ENCODE data around the gene PRLR. TPM values are rescaled to one million over a fixed set of nuclear protein-coding genes. Genes with fewer than 3 reads are reported as not detected.

Gene PRLR
- total RNA-seq, 1 experiment from 2014 or later: not detected

DNA sequence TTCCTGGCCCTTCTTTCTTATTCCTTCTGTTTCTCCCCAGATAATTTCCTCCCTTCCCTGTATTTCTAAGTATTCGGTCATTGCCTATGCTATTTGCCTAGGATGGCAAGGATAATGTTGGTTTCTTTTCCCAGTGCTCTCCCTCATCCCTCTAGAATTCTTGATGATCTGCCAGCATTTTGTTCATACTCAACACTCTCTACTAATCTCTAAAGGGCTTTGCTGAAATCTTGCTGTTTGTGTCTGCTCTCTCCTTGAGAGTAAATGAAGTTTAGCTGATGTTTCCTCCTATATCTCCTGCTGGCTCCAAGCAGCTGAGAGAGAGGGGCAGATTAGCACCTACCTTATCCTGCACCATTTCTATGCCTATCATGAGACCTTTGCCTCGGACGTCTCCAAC is 220.6 kb downstream of the PRLR start:
- Histone ChIP-seq H3K27ac (ENCODE audit: low read length) (no peak overlapping the region), H3K27me3 (ENCODE audit: low read length) (no peaks in the 10 kb centered on the region), H3K9me3 (ENCODE audit: low read length) (no peaks in the 10 kb centered on the region), H3K36me3 (ENCODE audit: insufficient read depth, low read length) (no peaks in the 10 kb centered on the region), H3K4me1 (ENCODE audit: low read length) (no peaks in the 10 kb centered on the region), H3K9ac (ENCODE audit: low read length) (no peak overlapping the region), H3K79me2 (ENCODE audit: low read length) (no peaks in the 10 kb centered on the region), H4K20me1 (ENCODE audit: insufficient read depth, low read depth, low read length) (no peaks in the 10 kb centered on the region), H3K4me2 (ENCODE audit: low read depth, low read length, poor library complexity, severe bottlenecking) (no peak overlapping the region), H3K9me2 (replicated peaks; ENCODE audit: insufficient read depth, low read length) (no peaks in the 10 kb centered on the region), H2AFZ (ENCODE audit: low read length) (no peak overlapping the region), H3K4me3 (ENCODE audit: low read length) (no peak overlapping the region)
- no peak for DNase-seq

DNA sequence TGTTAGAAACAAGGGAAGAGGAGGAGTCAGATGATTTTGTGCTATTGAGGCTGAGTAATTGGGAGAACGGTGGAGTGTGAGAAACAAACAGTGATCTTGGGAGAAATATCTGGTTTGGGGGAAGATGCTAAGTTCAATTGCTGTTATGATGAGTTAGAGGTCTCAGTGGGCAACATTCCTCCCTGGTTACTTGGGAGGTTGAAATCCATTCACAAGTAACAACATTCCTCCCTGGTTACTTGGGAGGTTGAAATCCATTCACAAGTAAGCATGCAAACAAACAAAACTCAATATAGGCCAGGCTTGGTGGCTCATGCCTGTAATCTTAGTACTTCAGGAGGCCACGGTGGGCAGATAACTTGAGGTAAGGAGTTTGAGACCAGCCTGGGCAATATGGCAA is 221.3 kb downstream of the PRLR start:
- H3K9ac ChIP-seq (ENCODE audit: low read length): no peak overlapping the region
- H2AFZ ChIP-seq (ENCODE audit: low read length): no peak overlapping the region
- no peaks in the 10 kb centered on the region for H3K9me2 ChIP-seq (replicated peaks; ENCODE audit: insufficient read depth, low read length)
- H3K79me2 ChIP-seq (ENCODE audit: low read length): no peaks in the 10 kb centered on the region
- H3K9me3 ChIP-seq (ENCODE audit: low read length): no peaks in the 10 kb centered on the region
- no peak overlapping the region for H3K27ac ChIP-seq (ENCODE audit: low read length)
- H4K20me1 ChIP-seq (ENCODE audit: insufficient read depth, low read depth, low read length): no peaks in the 10 kb centered on the region
- no peaks in the 10 kb centered on the region for H3K27me3 ChIP-seq (ENCODE audit: low read length)
- H3K36me3 ChIP-seq (ENCODE audit: insufficient read depth, low read length): no peaks in the 10 kb centered on the region
- H3K4me3 ChIP-seq (ENCODE audit: low read length): no peak overlapping the region
- no peak overlapping the region for H3K4me2 ChIP-seq (ENCODE audit: low read depth, low read length, poor library complexity, severe bottlenecking)
- DNase-seq: no peak
- no peaks in the 10 kb centered on the region for H3K4me1 ChIP-seq (ENCODE audit: low read length)

DNA sequence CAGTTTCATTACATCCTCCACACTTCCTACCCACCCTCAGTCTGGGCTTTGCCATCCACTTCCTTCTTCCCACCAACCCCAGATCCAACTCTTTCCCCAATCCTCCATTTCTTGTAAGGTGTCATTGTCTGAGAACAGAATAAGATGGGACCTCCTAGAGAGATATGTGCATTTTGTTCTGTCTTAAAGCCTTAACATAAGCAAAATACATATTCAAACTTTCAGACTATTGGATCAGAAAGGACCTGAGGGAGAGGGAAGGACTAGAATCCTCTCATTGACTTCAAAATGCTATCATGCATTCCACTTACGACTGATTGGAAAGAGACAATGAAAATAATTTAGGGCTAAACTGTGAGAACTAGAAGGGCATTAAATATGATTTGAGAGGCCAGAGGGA is 225.5 kb downstream of the PRLR start:
- Histone ChIP-seq H3K4me3 (ENCODE audit: low read length) (no peak overlapping the region), H3K9me2 (replicated peaks; ENCODE audit: insufficient read depth, low read length) (no peaks in the 10 kb centered on the region), H4K20me1 (ENCODE audit: insufficient read depth, low read depth, low read length) (no peaks in the 10 kb centered on the region), H3K36me3 (ENCODE audit: insufficient read depth, low read length) (no peaks in the 10 kb centered on the region), H3K4me1 (ENCODE audit: low read length) (no peaks in the 10 kb centered on the region), H3K27me3 (ENCODE audit: low read length) (no peaks in the 10 kb centered on the region), H3K9me3 (ENCODE audit: low read length) (no peaks in the 10 kb centered on the region), H2AFZ (ENCODE audit: low read length) (no peak overlapping the region), H3K79me2 (ENCODE audit: low read length) (no peaks in the 10 kb centered on the region), H3K9ac (ENCODE audit: low read length) (no peak overlapping the region), H3K4me2 (ENCODE audit: low read depth, low read length, poor library complexity, severe bottlenecking) (no peak overlapping the region), H3K27ac (ENCODE audit: low read length) (no peak overlapping the region)
- no peak for DNase-seq

DNA sequence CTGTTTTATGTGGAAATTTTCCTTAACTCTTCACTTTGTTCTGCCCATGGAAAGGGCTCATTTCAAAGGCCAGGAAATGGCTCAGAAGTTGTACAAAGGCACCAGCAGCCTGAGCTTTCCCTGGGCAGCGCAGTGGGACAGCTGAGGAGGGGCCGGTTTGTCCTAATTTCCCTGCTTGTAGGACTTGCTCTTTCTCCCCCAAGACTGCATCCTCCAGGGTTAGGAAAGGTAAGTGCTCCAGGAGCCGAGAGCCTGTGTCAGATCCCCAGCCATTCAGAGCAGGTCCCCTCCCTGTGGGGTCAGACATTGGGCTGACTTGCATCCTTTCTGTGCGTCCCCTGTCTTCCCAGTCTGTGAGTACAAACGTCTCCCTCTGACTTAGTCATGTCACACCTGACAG is 226.1 kb downstream of the PRLR start:
- H4K20me1 ChIP-seq (ENCODE audit: insufficient read depth, low read depth, low read length): no peaks in the 10 kb centered on the region
- no peak overlapping the region for H2AFZ ChIP-seq (ENCODE audit: low read length)
- no peak overlapping the region for H3K9ac ChIP-seq (ENCODE audit: low read length)
- no peaks in the 10 kb centered on the region for H3K9me3 ChIP-seq (ENCODE audit: low read length)
- no peaks in the 10 kb centered on the region for H3K9me2 ChIP-seq (replicated peaks; ENCODE audit: insufficient read depth, low read length)
- DNase-seq: no peak
- no peak overlapping the region for H3K4me3 ChIP-seq (ENCODE audit: low read length)
- no peak overlapping the region for H3K4me2 ChIP-seq (ENCODE audit: low read depth, low read length, poor library complexity, severe bottlenecking)
- H3K36me3 ChIP-seq (ENCODE audit: insufficient read depth, low read length): no peaks in the 10 kb centered on the region
- no peaks in the 10 kb centered on the region for H3K4me1 ChIP-seq (ENCODE audit: low read length)
- H3K27ac ChIP-seq (ENCODE audit: low read length): no peak overlapping the region
- H3K27me3 ChIP-seq (ENCODE audit: low read length): no peaks in the 10 kb centered on the region
- H3K79me2 ChIP-seq (ENCODE audit: low read length): no peaks in the 10 kb centered on the region

DNA sequence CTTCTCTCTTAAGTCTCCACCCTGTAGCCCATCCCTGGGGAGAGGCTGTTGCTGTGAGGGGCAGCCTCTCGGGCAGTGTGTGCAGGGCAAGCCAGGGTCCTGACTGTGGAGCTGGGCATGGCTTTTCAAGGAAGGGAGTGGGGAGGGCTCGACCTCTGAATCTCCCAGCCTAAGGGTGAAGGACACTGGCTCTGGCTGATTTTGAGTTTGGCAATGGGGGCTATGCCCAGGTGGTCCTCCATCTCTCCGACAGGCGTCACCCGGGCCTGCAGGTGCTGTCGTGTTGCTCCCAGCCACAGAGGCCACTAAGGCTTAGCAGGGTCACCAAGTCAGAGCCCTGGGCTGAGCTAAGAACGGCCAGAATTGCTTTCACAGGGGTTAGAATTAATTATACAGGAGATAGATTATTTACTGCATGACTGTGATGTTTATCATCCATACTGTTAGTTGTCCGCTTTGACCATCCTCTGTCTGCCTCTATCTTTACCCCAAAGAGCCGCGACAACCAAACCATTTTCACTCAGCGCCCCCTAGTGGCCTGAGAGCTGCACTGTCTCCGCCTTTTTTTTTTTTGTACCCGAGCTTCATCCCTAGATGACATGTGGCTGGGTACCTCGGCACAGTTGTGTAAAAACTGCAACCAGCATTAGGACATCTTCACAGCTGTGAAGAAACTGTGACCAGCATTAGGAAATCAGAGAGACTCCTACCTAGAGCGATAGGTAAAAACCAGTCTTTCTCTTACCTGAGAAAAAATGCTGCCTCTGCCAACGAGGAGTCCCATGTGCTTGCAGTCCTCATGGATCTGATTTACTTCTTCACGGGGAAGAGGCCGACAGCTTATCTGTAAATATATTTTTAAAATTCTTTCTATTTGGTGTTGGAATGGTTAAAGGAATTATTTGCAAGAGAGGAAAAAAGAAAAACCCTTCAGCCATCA is 227.0 kb downstream of the PRLR start:
- H3K27ac ChIP-seq (ENCODE audit: low read length): no peak overlapping the region
- no peaks in the 10 kb centered on the region for H3K4me1 ChIP-seq (ENCODE audit: low read length)
- H2AFZ ChIP-seq (ENCODE audit: low read length): no peak overlapping the region
- no peaks in the 10 kb centered on the region for H3K27me3 ChIP-seq (ENCODE audit: low read length)
- no peaks in the 10 kb centered on the region for H4K20me1 ChIP-seq (ENCODE audit: insufficient read depth, low read depth, low read length)
- H3K79me2 ChIP-seq (ENCODE audit: low read length): no peaks in the 10 kb centered on the region
- H3K9ac ChIP-seq (ENCODE audit: low read length): no peak overlapping the region
- H3K4me3 ChIP-seq (ENCODE audit: low read length): no peak overlapping the region
- no peak overlapping the region for H3K4me2 ChIP-seq (ENCODE audit: low read depth, low read length, poor library complexity, severe bottlenecking)
- DNase-seq: peak; percentile 87
- H3K9me2 ChIP-seq (replicated peaks; ENCODE audit: insufficient read depth, low read length): no peaks in the 10 kb centered on the region
- no peaks in the 10 kb centered on the region for H3K9me3 ChIP-seq (ENCODE audit: low read length)
- no peaks in the 10 kb centered on the region for H3K36me3 ChIP-seq (ENCODE audit: insufficient read depth, low read length)

DNA sequence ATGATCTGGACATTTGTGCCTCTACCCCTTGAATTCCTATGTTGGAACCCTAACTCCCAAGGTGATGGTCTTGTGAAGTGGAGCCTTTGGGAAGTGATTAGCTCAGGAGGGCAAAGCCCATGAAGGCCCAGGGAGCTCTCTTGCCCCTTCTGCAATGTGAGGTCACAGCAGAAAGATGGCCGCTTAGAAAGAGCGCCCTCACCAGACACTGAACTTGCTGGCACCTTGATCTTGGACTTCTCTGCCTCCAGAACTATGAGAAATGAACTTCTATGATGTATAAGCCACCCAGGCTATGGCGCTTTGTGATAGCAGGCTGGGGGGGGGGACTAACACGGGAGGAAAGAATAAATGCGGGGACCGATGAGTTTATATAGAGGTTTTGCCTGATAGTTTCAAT is 227.8 kb downstream of the PRLR start:
- H3K9me3 ChIP-seq (ENCODE audit: low read length): no peaks in the 10 kb centered on the region

DNA sequence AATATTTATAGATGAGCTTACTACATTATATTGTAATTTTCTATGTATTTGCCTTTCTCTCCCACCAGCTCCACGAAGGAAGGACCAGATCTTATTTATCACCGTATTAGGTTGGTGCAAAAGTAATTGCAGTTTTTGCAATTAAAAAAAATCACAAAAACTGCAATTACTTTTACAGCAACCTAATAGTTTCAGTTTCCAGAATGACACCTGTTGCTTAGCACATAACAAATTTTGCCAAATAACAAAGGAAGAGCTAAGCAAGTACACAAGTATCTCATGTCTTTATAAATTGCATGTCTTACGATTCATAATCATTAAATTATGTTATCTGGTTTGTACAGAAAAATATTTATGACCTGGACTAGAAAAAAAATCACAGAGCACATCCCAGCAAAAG is 228.4 kb downstream of the PRLR start:
- H3K4me1 ChIP-seq (ENCODE audit: low read length): no peaks in the 10 kb centered on the region
- no peaks in the 10 kb centered on the region for H3K36me3 ChIP-seq (ENCODE audit: insufficient read depth, low read length)
- no peak overlapping the region for H2AFZ ChIP-seq (ENCODE audit: low read length)
- no peak overlapping the region for H3K9ac ChIP-seq (ENCODE audit: low read length)
- H3K27me3 ChIP-seq (ENCODE audit: low read length): no peaks in the 10 kb centered on the region
- no peaks in the 10 kb centered on the region for H3K9me2 ChIP-seq (replicated peaks; ENCODE audit: insufficient read depth, low read length)
- H3K27ac ChIP-seq (ENCODE audit: low read length): no peak overlapping the region
- H3K4me3 ChIP-seq (ENCODE audit: low read length): no peak overlapping the region
- DNase-seq: no peak
- H4K20me1 ChIP-seq (ENCODE audit: insufficient read depth, low read depth, low read length): no peaks in the 10 kb centered on the region
- H3K4me2 ChIP-seq (ENCODE audit: low read depth, low read length, poor library complexity, severe bottlenecking): no peak overlapping the region
- no peaks in the 10 kb centered on the region for H3K79me2 ChIP-seq (ENCODE audit: low read length)
- H3K9me3 ChIP-seq (ENCODE audit: low read length): no peaks in the 10 kb centered on the region

More for the DNA sequence above, 227.8 kb downstream of the PRLR start:
- Histone ChIP-seq H3K4me2 (ENCODE audit: low read depth, low read length, poor library complexity, severe bottlenecking) (no peak overlapping the region), H3K36me3 (ENCODE audit: insufficient read depth, low read length) (no peaks in the 10 kb centered on the region), H3K27ac (ENCODE audit: low read length) (no peak overlapping the region), H3K9me2 (replicated peaks; ENCODE audit: insufficient read depth, low read length) (no peaks in the 10 kb centered on the region), H4K20me1 (ENCODE audit: insufficient read depth, low read depth, low read length) (no peaks in the 10 kb centered on the region), H2AFZ (ENCODE audit: low read length) (no peak overlapping the region), H3K79me2 (ENCODE audit: low read length) (no peaks in the 10 kb centered on the region), H3K9ac (ENCODE audit: low read length) (no peak overlapping the region), H3K4me3 (ENCODE audit: low read length) (no peak overlapping the region), H3K27me3 (ENCODE audit: low read length) (no peaks in the 10 kb centered on the region), H3K4me1 (ENCODE audit: low read length) (no peaks in the 10 kb centered on the region)
- no peak for DNase-seq

Data from Karpas-422 (cell line).